Measurements from ENCODE around the gene COBL. TPM values are rescaled to one million over a fixed set of nuclear protein-coding genes. Genes with fewer than 3 reads are reported as not detected.

COBL gene
- total RNA-seq, 2 donors from 2014 or later = 27.5 to 28.3 TPM

- no peaks in the 10 kb centered on the region for H3K36me3 ChIP-seq (ENCODE audit: control insufficient read depth, insufficient read depth, low read length)
- WGBS, 2 experiments (ENCODE audit: insufficient coverage in 1 of 2, insufficient read length in 1 of 2) = 94 to 97% methylated on average over 5 to 14 of the region's 14 CpGs
- Mint-ChIP-seq H3K27me3 (ENCODE audit: insufficient read depth) (no peaks in the 10 kb centered on the region), H3K36me3 (ENCODE audit: low read depth) (peaks cover under 1% of the 10 kb centered on the region), H3K4me1 (no peaks in the 10 kb centered on the region), H3K4me3 (no peak overlapping the region), H3K9me3 (no peaks in the 10 kb centered on the region), H3K27ac (no peak overlapping the region)
- TF ChIP-seq CTCF (conservative IDR thresholded peaks at IDR 0.05) = no peak
- no peak overlapping the region for H3K4me3 ChIP-seq (ENCODE audit: low read length)
- no peak overlapping the region for H3K9ac ChIP-seq (ENCODE audit: extremely low read depth, low read length, poor library complexity, severe bottlenecking)
- H3K27me3 ChIP-seq (ENCODE audit: control insufficient read depth, insufficient read depth, low read length, poor library complexity, severe bottlenecking) = no peaks in the 10 kb centered on the region
- DNase-seq = no peak
- no peak overlapping the region for H3K27ac ChIP-seq (ENCODE audit: low read depth, low read length)
- H3K9me3 ChIP-seq (ENCODE audit: control insufficient read depth, low read length) = no peaks in the 10 kb centered on the region
- no peaks in the 10 kb centered on the region for H3K4me1 ChIP-seq (ENCODE audit: control insufficient read depth, insufficient read depth, low read length)
Observed at GRCh38 chr7:51053160-51053925, 263.3 kb downstream of the COBL start.

DNA sequence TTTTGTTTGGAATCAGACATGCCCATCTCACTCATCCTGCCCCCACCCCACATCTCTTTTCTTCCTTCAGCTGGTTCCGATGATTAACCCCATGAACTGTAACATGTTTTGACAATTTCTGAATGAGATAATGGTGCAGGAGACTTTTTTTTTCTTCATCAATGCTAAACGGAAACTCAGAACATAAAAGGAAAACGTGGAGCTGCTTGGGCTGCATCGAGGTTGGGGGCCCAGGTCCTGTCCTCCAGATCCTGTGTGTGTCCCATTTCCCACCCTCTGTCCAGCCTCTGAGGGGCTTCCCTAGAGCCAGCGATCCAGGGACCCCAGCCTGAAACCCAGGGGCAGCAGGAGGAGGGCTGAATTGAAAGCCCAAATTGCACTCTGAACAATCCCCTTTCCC is 270.1 kb downstream of the COBL start:
- no peak for DNase-seq
- Histone ChIP-seq H3K4me1 (ENCODE audit: control insufficient read depth, insufficient read depth, low read length) (no peaks in the 10 kb centered on the region), H3K36me3 (ENCODE audit: control insufficient read depth, insufficient read depth, low read length) (peaks cover 10% of the 10 kb centered on the region), H3K9me3 (ENCODE audit: control insufficient read depth, low read length) (no peaks in the 10 kb centered on the region), H3K27me3 (ENCODE audit: control insufficient read depth, insufficient read depth, low read length, poor library complexity, severe bottlenecking) (no peaks in the 10 kb centered on the region), H3K4me3 (ENCODE audit: low read length) (no peak overlapping the region), H3K27ac (ENCODE audit: low read depth, low read length) (no peak overlapping the region), H3K9ac (ENCODE audit: extremely low read depth, low read length, poor library complexity, severe bottlenecking) (no peak overlapping the region)
- TF ChIP-seq CTCF (conservative IDR thresholded peaks at IDR 0.05) = no peak
- H3K27ac Mint-ChIP-seq = no peak overlapping the region
- no peak overlapping the region for H3K4me3 Mint-ChIP-seq
- no peaks in the 10 kb centered on the region for H3K9me3 Mint-ChIP-seq
- no peaks in the 10 kb centered on the region for H3K36me3 Mint-ChIP-seq (ENCODE audit: low read depth)
- no peaks in the 10 kb centered on the region for H3K4me1 Mint-ChIP-seq
- 81 to 92% methylated on average over 2 to 5 of the region's 5 CpGs for WGBS, 2 experiments (ENCODE audit: insufficient coverage in 1 of 2, insufficient read length in 1 of 2)
- no peaks in the 10 kb centered on the region for H3K27me3 Mint-ChIP-seq (ENCODE audit: insufficient read depth)

GRCh38 chr7:51046103-51046466 is 270.5 kb downstream of the COBL start:
- no peaks in the 10 kb centered on the region for H3K9me3 Mint-ChIP-seq
- no peak for TF ChIP-seq CTCF (conservative IDR thresholded peaks at IDR 0.05)
- H3K36me3 Mint-ChIP-seq (ENCODE audit: low read depth) = no peaks in the 10 kb centered on the region
- DNase-seq = no peak
- H3K4me1 ChIP-seq (ENCODE audit: control insufficient read depth, insufficient read depth, low read length) = no peaks in the 10 kb centered on the region
- no peak overlapping the region for H3K4me3 ChIP-seq (ENCODE audit: low read length)
- peaks cover 10% of the 10 kb centered on the region for H3K36me3 ChIP-seq (ENCODE audit: control insufficient read depth, insufficient read depth, low read length)
- 83 to 91% methylated on average over 4 of the region's 4 CpGs for WGBS, 2 experiments (ENCODE audit: insufficient coverage in 1 of 2, insufficient read length in 1 of 2)
- no peak overlapping the region for H3K4me3 Mint-ChIP-seq
- H3K27me3 Mint-ChIP-seq (ENCODE audit: insufficient read depth) = no peaks in the 10 kb centered on the region
- H3K27ac ChIP-seq (ENCODE audit: low read depth, low read length) = no peak overlapping the region
- no peak overlapping the region for H3K9ac ChIP-seq (ENCODE audit: extremely low read depth, low read length, poor library complexity, severe bottlenecking)
- H3K4me1 Mint-ChIP-seq = no peaks in the 10 kb centered on the region
- no peak overlapping the region for H3K27ac Mint-ChIP-seq
- H3K27me3 ChIP-seq (ENCODE audit: control insufficient read depth, insufficient read depth, low read length, poor library complexity, severe bottlenecking) = no peaks in the 10 kb centered on the region
- no peaks in the 10 kb centered on the region for H3K9me3 ChIP-seq (ENCODE audit: control insufficient read depth, low read length)
